Endothelial cell of umbilical vein (primary cell): ENCODE measurements around the gene B4GALNT3. TPM values are rescaled to one million over a fixed set of nuclear protein-coding genes. Genes with fewer than 3 reads are reported as not detected.

ENCODE experiments used
- BruUV-seq: library from RNA; stranded (reverse); fragments of 400-500 nt; replicated peaks from 2 replicates; lab custom pipeline; 2021; lab: Mats Ljungman, UMichigan
- CTCF ChIA-PET: fragments of 300-600, 350-600 bp; sonication (Branson Sonifier 250); formaldehyde crosslinking; loops from one replicate; lab custom pipeline; 2021; ENCODE audit warnings: antibody characterized with exemption, inconsistent platforms; lab: Charles Lee
- POLR2A ChIA-PET: fragments of 300-600, 350-600 bp; sonication (Branson Sonifier 250); formaldehyde crosslinking; loops from one replicate; lab custom pipeline; 2021; ENCODE audit warnings: antibody characterized with exemption, inconsistent platforms; lab: Charles Lee
- DNase-seq: peaks from one replicate; pipeline ENCODE4 v3.0.0-alpha.2; 2011; ENCODE audit warnings: low read depth, low spot score
- FAIRE-seq: peaks from 2 replicates; lab custom pipeline; 2011; peaks lifted over from hg19 to GRCh38; lab: Jason Lieb, UNC
- H2AFZ ChIP-seq: 2 replicates; pipeline ENCODE4 v1.6.0; 2012; ENCODE audit warnings: low read depth, low read length, control low read depth, inconsistent platforms
- H3K27ac ChIP-seq: 2 replicates; pipeline ENCODE4 v1.5.1; 2011; ENCODE audit warnings: low read depth, mild to moderate bottlenecking, control low read depth, low read length, moderate library complexity; ENCODE audit not compliant: insufficient read depth
- H3K27me3 ChIP-seq, 2 experiments: 2 replicates each; pipeline versions ENCODE4 v1.6.0 to v1.6.1; 2011; ENCODE audit warnings: low read length in 2 of 2, mixed read lengths in 1 of 2; ENCODE audit not compliant: control insufficient read depth in 2 of 2, insufficient read depth in 2 of 2
- H3K36me3 ChIP-seq, 2 experiments: 2 replicates in 1 of 2; 3 replicates in 1 of 2; pipeline ENCODE4 v1.5.1; 2011; ENCODE audit warnings: low read length in 2 of 2, mild to moderate bottlenecking in 1 of 2, moderate library complexity in 1 of 2; ENCODE audit not compliant: control insufficient read depth in 2 of 2, insufficient read depth in 2 of 2; ENCODE audit errors: extremely low read depth in 1 of 2
- H3K4me1 ChIP-seq: 3 replicates; pipeline ENCODE4 v1.5.1; 2011; ENCODE audit warnings: mild to moderate bottlenecking, low read length; ENCODE audit not compliant: control insufficient read depth, insufficient read depth; ENCODE audit errors: extremely low read depth
- H3K4me2 ChIP-seq: 2 replicates; pipeline ENCODE4 v1.6.1; 2011; ENCODE audit warnings: low read length, control low read depth, mixed read lengths; ENCODE audit not compliant: insufficient read depth
- H3K4me3 ChIP-seq, 3 experiments: fragments of 200-600 bp in 1 of 3; sonication (generic), shearing (Covaris generic) in 1 of 3; replicated peaks in 1 of 3; 2 replicates each; pipeline ENCODE4 v1.5.1; 2011 to 2016; ENCODE audit warnings: control low read depth in 3 of 3, low read length in 3 of 3, mild to moderate bottlenecking in 2 of 3, inconsistent platforms in 1 of 3, low read depth in 1 of 3, moderate library complexity in 1 of 3; ENCODE audit not compliant: insufficient read depth in 1 of 3
- H3K79me2 ChIP-seq: 2 replicates; pipeline ENCODE4 v1.6.0; 2012; ENCODE audit warnings: low read length, inconsistent platforms; ENCODE audit not compliant: control insufficient read depth, insufficient read depth
- H3K9ac ChIP-seq: replicated peaks from 2 replicates; pipeline ENCODE3; 2011; ENCODE audit warnings: low read length, control low read depth; ENCODE audit not compliant: insufficient read depth; ENCODE audit errors: extremely low read depth
- H3K9me1 ChIP-seq: replicated peaks from 3 replicates; pipeline ENCODE4 v1.6.0; 2011; ENCODE audit warnings: mild to moderate bottlenecking, low read length; ENCODE audit not compliant: control insufficient read depth, insufficient read depth; ENCODE audit errors: extremely low read depth
- H3K9me3 ChIP-seq: replicated peaks from 2 replicates; pipeline ENCODE4 v1.5.1; 2012; ENCODE audit warnings: low read length, inconsistent platforms; ENCODE audit not compliant: control insufficient read depth, insufficient read depth
- H4K20me1 ChIP-seq: replicated peaks from 2 replicates; pipeline ENCODE3; 2011; ENCODE audit warnings: mild to moderate bottlenecking, low read length; ENCODE audit not compliant: control insufficient read depth, insufficient read depth; ENCODE audit errors: extremely low read depth
- EZH2 ChIP-seq: IDR thresholded peaks from 2 replicates; pipeline ENCODE4 v1.6.1; 2012; ENCODE audit warnings: borderline replicate concordance, low read depth, mild to moderate bottlenecking, moderate library complexity, low read length, inconsistent platforms; ENCODE audit not compliant: severe bottlenecking
- FOS ChIP-seq: IDR thresholded peaks from 2 replicates; pipeline ENCODE4 v1.6.1; 2011; ENCODE audit warnings: mild to moderate bottlenecking, low read length, moderate library complexity, borderline replicate concordance; ENCODE audit not compliant: insufficient read depth
- GATA2 ChIP-seq: IDR thresholded peaks from 2 replicates; pipeline ENCODE4 v1.7.0; 2011; ENCODE audit warnings: low read depth, mild to moderate bottlenecking, moderate library complexity, mixed read lengths, low read length; ENCODE audit not compliant: insufficient read length, insufficient read depth
- JUN ChIP-seq: IDR thresholded peaks from 2 replicates; pipeline ENCODE4 v1.6.1; 2011; ENCODE audit warnings: borderline replicate concordance, low read depth; ENCODE audit not compliant: insufficient read length, insufficient read depth
- MYC ChIP-seq: IDR thresholded peaks from one replicate; pipeline ENCODE4 v1.6.1; 2011; ENCODE audit warnings: mild to moderate bottlenecking, low read depth, low read length
- POLR2A ChIP-seq: IDR thresholded peaks from 2 replicates; pipeline ENCODE4 v1.6.1; 2012; ENCODE audit warnings: low read depth, mild to moderate bottlenecking, control low read depth, low read length
- POLR2AphosphoS5 ChIP-seq: IDR thresholded peaks from 2 replicates; pipeline ENCODE4 v1.6.1; 2012; ENCODE audit warnings: low read depth, mild to moderate bottlenecking, control low read depth, low read length, moderate library complexity; ENCODE audit not compliant: insufficient read depth
- dilution Hi-C: fragments of 300-500 bp; cut with MboI; formaldehyde crosslinking; loops from one replicate; pipeline ENCODE4 v1.15.0; 2019; ENCODE audit warnings: low sequenced_read_pairs; ENCODE audit not compliant: extremely low pct_ligation_motif_present
- intact Hi-C: fragments of 100-400 bp; cut with micrococcal nuclease; formaldehyde crosslinking; loops from one replicate; pipeline ENCODE4 v1.10.0; 2022
- polyA plus RNA-seq, 4 experiments: library from polyadenylated mRNA; depleted of rRNA in 3 of 4; stranded (reverse) in 3 of 4; unstranded in 1 of 4; fragments of >200 nt; gene quantifications; 2 replicates each; pipeline versions ENCODE4 v1.2.1 to v1.2.3, GENCODE V29; 2011 to 2012; ENCODE audit warnings: missing spikeins in 1 of 4
- total RNA-seq: library from RNA; stranded (reverse); gene quantifications from 2 replicates; pipeline ENCODE4 v1.2.3, GENCODE V29; 2021
- TF ChIP-seq, protein P1 (sequence below), 2 donors: IDR thresholded peaks; 1 replicate in 1 of 2; 2 replicates in 1 of 2; pipeline ENCODE4 v1.5.1; 2011; ENCODE audit warnings: low read length in 2 of 2, mild to moderate bottlenecking in 2 of 2, moderate library complexity in 2 of 2, control low read depth in 1 of 2, inconsistent platforms in 1 of 2, low read depth in 1 of 2; ENCODE audit not compliant: insufficient read depth in 1 of 2; ENCODE audit errors: extremely low read depth in 1 of 2
- TF ChIP-seq, protein P2 (sequence below): IDR thresholded peaks from 2 replicates; pipeline ENCODE4 v1.6.1; 2011; ENCODE audit not compliant: insufficient read depth, insufficient read length

B4GALNT3 gene
- total and polyA plus RNA-seq, 2 donors (not counting 3 experiments of a cell fraction or from before 2014, with no cell fraction given), result 0.07 TPM; not detected in 1

DNA sequence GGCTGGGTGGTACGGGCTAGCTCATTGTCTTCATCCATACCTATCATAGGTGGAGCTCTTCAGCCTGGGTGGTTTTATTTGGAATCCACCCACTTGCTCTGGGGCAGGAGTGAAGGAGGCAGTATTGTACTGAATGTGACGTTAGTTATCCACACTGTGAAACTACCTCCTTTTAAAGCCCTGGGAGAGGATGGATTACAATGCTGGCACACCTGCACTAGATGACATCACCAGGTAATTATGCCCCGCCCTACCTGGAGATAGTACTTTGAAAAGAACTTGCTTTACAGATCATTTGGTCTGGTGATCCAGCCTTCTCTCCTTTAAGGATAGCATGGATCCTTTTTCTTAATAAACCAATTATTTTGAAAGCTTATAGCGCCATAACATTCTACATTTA lies 78.0 kb downstream of the B4GALNT3 start:
- no peak overlapping the region for H3K4me3 ChIP-seq
- no peak overlapping the region for H2AFZ ChIP-seq
- FAIRE-seq (no peak), DNase-seq (no peak)
- ChIA-PET CTCF (interaction anchor here (0.7 to 8.1 kb wide), 5 partner anchors 9 to 96 kb away, joined by 3 to 119 read pairs (median 13); no protein-coding TSS in a partner anchor), POLR2A (interaction anchor here (2.3 kb wide), 1 partner anchor 28 kb away, joined by 6 read pairs; no protein-coding TSS in a partner anchor)
- no peaks in the 10 kb centered on the region for H3K9me3 ChIP-seq
- H3K4me1 ChIP-seq, result peaks cover 10% of the 10 kb centered on the region
- no peaks in the 10 kb centered on the region for H3K36me3 ChIP-seq
- intact Hi-C loops (loop anchor here (1.0 to 2.0 kb wide), 2 partner anchors 28 to 95 kb away; no protein-coding TSS in a partner anchor), dilution Hi-C loops (no loop called here)
- H3K4me2 ChIP-seq, result no peak overlapping the region
- TF ChIP-seq POLR2AphosphoS5 (no peak), POLR2A (no peak), GATA2 (no peak), MYC (no peak), FOS (no peak), EZH2 (no peak), JUN (no peak)
- TF ChIP-seq, protein P1, sequence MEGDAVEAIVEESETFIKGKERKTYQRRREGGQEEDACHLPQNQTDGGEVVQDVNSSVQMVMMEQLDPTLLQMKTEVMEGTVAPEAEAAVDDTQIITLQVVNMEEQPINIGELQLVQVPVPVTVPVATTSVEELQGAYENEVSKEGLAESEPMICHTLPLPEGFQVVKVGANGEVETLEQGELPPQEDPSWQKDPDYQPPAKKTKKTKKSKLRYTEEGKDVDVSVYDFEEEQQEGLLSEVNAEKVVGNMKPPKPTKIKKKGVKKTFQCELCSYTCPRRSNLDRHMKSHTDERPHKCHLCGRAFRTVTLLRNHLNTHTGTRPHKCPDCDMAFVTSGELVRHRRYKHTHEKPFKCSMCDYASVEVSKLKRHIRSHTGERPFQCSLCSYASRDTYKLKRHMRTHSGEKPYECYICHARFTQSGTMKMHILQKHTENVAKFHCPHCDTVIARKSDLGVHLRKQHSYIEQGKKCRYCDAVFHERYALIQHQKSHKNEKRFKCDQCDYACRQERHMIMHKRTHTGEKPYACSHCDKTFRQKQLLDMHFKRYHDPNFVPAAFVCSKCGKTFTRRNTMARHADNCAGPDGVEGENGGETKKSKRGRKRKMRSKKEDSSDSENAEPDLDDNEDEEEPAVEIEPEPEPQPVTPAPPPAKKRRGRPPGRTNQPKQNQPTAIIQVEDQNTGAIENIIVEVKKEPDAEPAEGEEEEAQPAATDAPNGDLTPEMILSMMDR (IDR thresholded peaks at IDR 0.05; ENCODE audit: extremely low read depth in 1 of 2, insufficient read depth in 1 of 2, low read depth in 1 of 2, low read length in 2 of 2), result no peak
- TF ChIP-seq, protein P2, sequence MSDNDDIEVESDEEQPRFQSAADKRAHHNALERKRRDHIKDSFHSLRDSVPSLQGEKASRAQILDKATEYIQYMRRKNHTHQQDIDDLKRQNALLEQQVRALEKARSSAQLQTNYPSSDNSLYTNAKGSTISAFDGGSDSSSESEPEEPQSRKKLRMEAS, result no peak
- H3K9ac ChIP-seq, result no peak overlapping the region
- H3K27ac ChIP-seq, result no peak overlapping the region
- BruUV-seq, result no TSS peak
- H3K79me2 ChIP-seq, result no peaks in the 10 kb centered on the region
- H4K20me1 ChIP-seq, result no peaks in the 10 kb centered on the region
- H3K9me1 ChIP-seq, result no peaks in the 10 kb centered on the region
- peaks cover 14 to 15% of the 10 kb centered on the region in 2 experiments for H3K27me3 ChIP-seq
